HL-60 (cell line): Measurements from ENCODE around the gene EBF3.

Experiments used
- DNase-seq, 2 experiments: peaks; one replicate each; pipeline ENCODE4 v3.0.0-alpha.2; 2010 to 2020; ENCODE audit warnings: low read depth in 1 of 2, low spot score in 1 of 2
- H3K27ac ChIP-seq: fragments of 250-450 bp; sonication (Bioruptor Pico); replicated peaks from 2 replicates; pipeline ENCODE4 v1.5.1; 2020; ENCODE audit warnings: mild to moderate bottlenecking, moderate library complexity
- H3K27me3 ChIP-seq: fragments of 250-450 bp; sonication (Bioruptor Pico); 2 replicates; pipeline ENCODE4 v1.5.1; 2021; ENCODE audit warnings: mild to moderate bottlenecking, moderate library complexity; ENCODE audit not compliant: insufficient read depth, poor library complexity, severe bottlenecking
- H3K4me3 ChIP-seq: replicated peaks from 2 replicates; pipeline ENCODE4 v1.5.1; 2011; ENCODE audit warnings: mild to moderate bottlenecking, control low read depth, low read length; ENCODE audit not compliant: insufficient read depth
- GABPA ChIP-seq: IDR thresholded peaks from 2 replicates; pipeline ENCODE4 v1.6.1; 2012; ENCODE audit warnings: low read depth
- POLR2AphosphoS5 ChIP-seq: IDR thresholded peaks from 2 replicates; pipeline ENCODE4 v1.6.1; 2012; ENCODE audit warnings: low read depth
- SPI1 ChIP-seq: IDR thresholded peaks from 2 replicates; pipeline ENCODE4 v1.6.1; 2012; ENCODE audit warnings: low read depth, mild to moderate bottlenecking, borderline replicate concordance
- TF ChIP-seq, protein P1 (sequence below): IDR thresholded peaks from 2 replicates; pipeline ENCODE4 v1.6.1; 2012; ENCODE audit warnings: low read depth; ENCODE audit not compliant: insufficient replicate concordance
- TF ChIP-seq, protein P2 (sequence below): IDR thresholded peaks from one replicate; pipeline ENCODE4 v1.5.1; 2011; ENCODE audit warnings: low read length, control low read depth, inconsistent platforms; ENCODE audit not compliant: insufficient read depth

The EBF3 gene

DNA sequence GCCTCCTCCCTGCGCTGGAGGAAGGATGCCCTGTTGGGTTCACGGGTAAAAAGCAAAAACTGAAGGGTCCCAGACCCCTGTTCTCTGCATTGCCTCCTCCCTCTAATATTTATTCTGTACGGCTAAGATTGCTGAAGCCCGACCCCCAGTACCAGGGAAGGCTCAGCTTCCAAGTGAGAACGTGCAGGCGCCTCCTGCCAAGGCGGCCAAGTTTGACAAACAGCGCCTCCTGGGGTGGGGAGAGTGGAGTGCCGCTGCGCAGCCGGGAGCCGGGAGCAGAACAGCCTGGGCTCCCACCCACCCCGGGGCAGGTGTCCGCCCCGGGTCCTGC is 4.7 kb upstream of the EBF3 start:
- Histone ChIP-seq H3K27me3 (peaks cover 78% of the 10 kb centered on the region), H3K27ac (no peak overlapping the region), H3K4me3 (no peak overlapping the region)
- peak in 1 of 2 experiments; percentile 63 for DNase-seq
- TF ChIP-seq, protein P1, sequence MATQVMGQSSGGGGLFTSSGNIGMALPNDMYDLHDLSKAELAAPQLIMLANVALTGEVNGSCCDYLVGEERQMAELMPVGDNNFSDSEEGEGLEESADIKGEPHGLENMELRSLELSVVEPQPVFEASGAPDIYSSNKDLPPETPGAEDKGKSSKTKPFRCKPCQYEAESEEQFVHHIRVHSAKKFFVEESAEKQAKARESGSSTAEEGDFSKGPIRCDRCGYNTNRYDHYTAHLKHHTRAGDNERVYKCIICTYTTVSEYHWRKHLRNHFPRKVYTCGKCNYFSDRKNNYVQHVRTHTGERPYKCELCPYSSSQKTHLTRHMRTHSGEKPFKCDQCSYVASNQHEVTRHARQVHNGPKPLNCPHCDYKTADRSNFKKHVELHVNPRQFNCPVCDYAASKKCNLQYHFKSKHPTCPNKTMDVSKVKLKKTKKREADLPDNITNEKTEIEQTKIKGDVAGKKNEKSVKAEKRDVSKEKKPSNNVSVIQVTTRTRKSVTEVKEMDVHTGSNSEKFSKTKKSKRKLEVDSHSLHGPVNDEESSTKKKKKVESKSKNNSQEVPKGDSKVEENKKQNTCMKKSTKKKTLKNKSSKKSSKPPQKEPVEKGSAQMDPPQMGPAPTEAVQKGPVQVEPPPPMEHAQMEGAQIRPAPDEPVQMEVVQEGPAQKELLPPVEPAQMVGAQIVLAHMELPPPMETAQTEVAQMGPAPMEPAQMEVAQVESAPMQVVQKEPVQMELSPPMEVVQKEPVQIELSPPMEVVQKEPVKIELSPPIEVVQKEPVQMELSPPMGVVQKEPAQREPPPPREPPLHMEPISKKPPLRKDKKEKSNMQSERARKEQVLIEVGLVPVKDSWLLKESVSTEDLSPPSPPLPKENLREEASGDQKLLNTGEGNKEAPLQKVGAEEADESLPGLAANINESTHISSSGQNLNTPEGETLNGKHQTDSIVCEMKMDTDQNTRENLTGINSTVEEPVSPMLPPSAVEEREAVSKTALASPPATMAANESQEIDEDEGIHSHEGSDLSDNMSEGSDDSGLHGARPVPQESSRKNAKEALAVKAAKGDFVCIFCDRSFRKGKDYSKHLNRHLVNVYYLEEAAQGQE = no peak
- TF ChIP-seq, protein P2, sequence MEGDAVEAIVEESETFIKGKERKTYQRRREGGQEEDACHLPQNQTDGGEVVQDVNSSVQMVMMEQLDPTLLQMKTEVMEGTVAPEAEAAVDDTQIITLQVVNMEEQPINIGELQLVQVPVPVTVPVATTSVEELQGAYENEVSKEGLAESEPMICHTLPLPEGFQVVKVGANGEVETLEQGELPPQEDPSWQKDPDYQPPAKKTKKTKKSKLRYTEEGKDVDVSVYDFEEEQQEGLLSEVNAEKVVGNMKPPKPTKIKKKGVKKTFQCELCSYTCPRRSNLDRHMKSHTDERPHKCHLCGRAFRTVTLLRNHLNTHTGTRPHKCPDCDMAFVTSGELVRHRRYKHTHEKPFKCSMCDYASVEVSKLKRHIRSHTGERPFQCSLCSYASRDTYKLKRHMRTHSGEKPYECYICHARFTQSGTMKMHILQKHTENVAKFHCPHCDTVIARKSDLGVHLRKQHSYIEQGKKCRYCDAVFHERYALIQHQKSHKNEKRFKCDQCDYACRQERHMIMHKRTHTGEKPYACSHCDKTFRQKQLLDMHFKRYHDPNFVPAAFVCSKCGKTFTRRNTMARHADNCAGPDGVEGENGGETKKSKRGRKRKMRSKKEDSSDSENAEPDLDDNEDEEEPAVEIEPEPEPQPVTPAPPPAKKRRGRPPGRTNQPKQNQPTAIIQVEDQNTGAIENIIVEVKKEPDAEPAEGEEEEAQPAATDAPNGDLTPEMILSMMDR = peak; percentile 40

DNA sequence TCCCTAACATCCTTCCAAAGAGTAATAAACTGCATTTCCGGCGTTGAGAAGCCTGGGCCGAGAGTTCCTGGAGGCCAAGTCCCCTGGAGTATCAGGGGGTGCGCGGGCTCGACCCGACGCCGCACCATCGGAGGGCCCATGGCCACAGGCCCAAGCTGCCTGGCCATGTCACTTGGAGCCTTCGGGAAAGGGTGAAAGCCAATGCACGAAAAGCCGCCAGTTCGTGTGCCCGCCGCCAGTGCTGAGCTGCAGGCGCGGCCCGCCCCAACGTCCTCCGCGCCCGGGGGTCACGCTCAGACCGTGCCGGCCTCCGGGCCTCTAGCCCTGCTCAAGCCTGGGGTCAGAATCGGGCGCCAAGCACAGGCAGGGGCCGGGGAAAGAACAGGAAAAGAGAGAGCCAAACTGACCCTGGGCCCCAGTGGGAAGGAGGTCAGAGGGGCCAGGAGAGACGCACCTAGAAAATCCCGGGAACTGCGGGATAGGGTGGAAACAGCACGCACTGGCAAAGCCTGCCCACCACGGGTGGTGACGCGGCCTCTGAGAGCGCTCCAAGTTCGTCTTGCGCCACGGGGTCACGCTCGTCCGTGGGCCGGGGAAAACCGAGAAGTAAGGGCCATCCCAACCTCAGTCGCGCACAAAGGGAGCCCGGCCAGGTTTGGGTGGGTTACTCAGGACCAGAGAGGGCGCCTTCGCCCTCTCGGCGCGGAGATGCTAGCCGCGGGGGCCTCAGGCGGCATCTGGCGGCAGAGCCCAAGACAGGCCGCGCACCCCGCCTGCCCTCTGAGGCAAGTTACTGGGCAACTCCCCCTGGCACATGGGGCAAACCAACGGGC is 4.2 kb upstream of the EBF3 start:
- no peak overlapping the region for H3K27ac ChIP-seq
- H3K27me3 ChIP-seq = peaks cover 72% of the 10 kb centered on the region
- no peak overlapping the region for H3K4me3 ChIP-seq
- DNase-seq = no peak
- TF ChIP-seq SPI1 (no peak), GABPA (no peak), POLR2AphosphoS5 (no peak)
- TF ChIP-seq, protein P1 = no peak
- TF ChIP-seq, protein P2 = no peak

DNA sequence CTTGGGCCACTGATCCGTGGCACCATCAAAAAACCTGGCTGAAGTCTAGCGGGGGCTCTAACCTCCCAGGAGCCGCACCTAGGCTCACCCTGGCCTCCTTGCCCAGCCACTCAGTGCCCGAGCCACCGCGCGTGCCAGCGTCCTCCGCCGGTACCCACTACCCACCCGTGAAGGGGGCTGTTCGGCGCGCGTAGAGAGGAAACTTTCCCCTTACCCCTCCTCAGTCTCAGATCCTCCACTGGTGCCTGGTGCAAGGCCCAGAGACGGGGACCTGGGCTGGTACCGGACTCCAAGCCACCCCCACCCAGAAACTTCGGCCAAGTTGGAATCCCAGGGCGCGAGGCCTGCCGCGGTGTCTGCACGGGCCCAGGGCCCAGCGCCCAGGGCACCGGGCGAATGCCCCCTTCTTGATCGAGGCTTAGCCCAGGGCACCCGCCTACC is 3.5 kb upstream of the EBF3 start:
- no peak overlapping the region for H3K4me3 ChIP-seq
- H3K27ac ChIP-seq = no peak overlapping the region
- DNase-seq = no peak
- TF ChIP-seq, protein P2 = no peak
- TF ChIP-seq GABPA (no peak), SPI1 (no peak), POLR2AphosphoS5 (no peak)
- TF ChIP-seq, protein P1 = no peak
- H3K27me3 ChIP-seq = peaks cover 74% of the 10 kb centered on the region
